GDM1 (cell line): Measurements from ENCODE around the gene SLC38A11.
"Not testable (repeated sequence)": the region's sequence is repeated elsewhere in the genome, so short reads cannot be mapped to it uniquely, and the experiment has no call there.

Experiments used
- DNase-seq: peaks from one replicate; lab custom pipeline; 2025; lab: John Stamatoyannopoulos, UW

Gene SLC38A11

GRCh38 chr2:164877927-164878326 lies 77.4 kb downstream of the SLC38A11 start:
- no peak for DNase-seq

GRCh38 chr2:164877169-164877568 lies 78.2 kb downstream of the SLC38A11 start:
- DNase-seq: no peak

GRCh38 chr2:164875334-164876205 lies 79.8 kb downstream of the SLC38A11 start:
- DNase-seq: no peak

- no peak for DNase-seq
Measured at GRCh38 chr2:164873210-164873908, 82.0 kb downstream of the SLC38A11 start.

- DNase-seq: no peak
Measured at GRCh38 chr2:164871404-164871803, 83.9 kb downstream of the SLC38A11 start.

GRCh38 chr2:164869420-164869772 lies 85.9 kb downstream of the SLC38A11 start:
- no peak for DNase-seq

GRCh38 chr2:164868563-164869419 lies 86.5 kb downstream of the SLC38A11 start:
- no peak for DNase-seq

- no peak for DNase-seq
Measured at GRCh38 chr2:164867779-164868397, 87.4 kb downstream of the SLC38A11 start.

GRCh38 chr2:164866381-164866780 lies 88.9 kb downstream of the SLC38A11 start:
- not testable (repeated sequence) for DNase-seq

GRCh38 chr2:164860694-164861042 lies 94.7 kb downstream of the SLC38A11 start:
- no peak for DNase-seq

- DNase-seq: not testable (repeated sequence)
Measured at GRCh38 chr2:164859906-164860693, 95.2 kb downstream of the SLC38A11 start.

GRCh38 chr2:164859251-164859818 lies 96.0 kb downstream of the SLC38A11 start:
- DNase-seq: no peak

GRCh38 chr2:164852086-164852485 lies 103.2 kb downstream of the SLC38A11 start:
- no peak for DNase-seq

GRCh38 chr2:164850235-164850634 lies 105.1 kb downstream of the SLC38A11 start:
- DNase-seq: no peak

- no peak for DNase-seq
Measured at GRCh38 chr2:164849506-164849905, 105.8 kb downstream of the SLC38A11 start.

- no peak for DNase-seq
Measured at GRCh38 chr2:164847981-164848741, 107.2 kb downstream of the SLC38A11 start.

- no peak for DNase-seq
Measured at GRCh38 chr2:164847291-164847690, 108.0 kb downstream of the SLC38A11 start.

GRCh38 chr2:164846276-164846675 lies 109.0 kb downstream of the SLC38A11 start:
- no peak for DNase-seq
